A673 (cell line): ENCODE results near the gene ARHGAP26.

ENCODE experiments used
- EZH2 ChIP-seq: fragments of 200-600 bp; sonication (generic); IDR thresholded peaks from 2 replicates; pipeline ENCODE4 v1.6.1; 2017; ENCODE audit warnings: borderline replicate concordance, low read depth, mild to moderate bottlenecking, mixed read lengths, antibody characterized with exemption, low read length; ENCODE audit not compliant: poor library complexity, severe bottlenecking
- TF ChIP-seq, protein P1 (sequence below): fragments of 300-800, 200-600 bp; sonication (generic); conservative IDR thresholded peaks from 2 replicates; pipeline ENCODE4 v1.5.1; 2017; ENCODE audit warnings: low read depth, mild to moderate bottlenecking, antibody characterized with exemption, low read length, moderate library complexity, mixed read lengths

DNA sequence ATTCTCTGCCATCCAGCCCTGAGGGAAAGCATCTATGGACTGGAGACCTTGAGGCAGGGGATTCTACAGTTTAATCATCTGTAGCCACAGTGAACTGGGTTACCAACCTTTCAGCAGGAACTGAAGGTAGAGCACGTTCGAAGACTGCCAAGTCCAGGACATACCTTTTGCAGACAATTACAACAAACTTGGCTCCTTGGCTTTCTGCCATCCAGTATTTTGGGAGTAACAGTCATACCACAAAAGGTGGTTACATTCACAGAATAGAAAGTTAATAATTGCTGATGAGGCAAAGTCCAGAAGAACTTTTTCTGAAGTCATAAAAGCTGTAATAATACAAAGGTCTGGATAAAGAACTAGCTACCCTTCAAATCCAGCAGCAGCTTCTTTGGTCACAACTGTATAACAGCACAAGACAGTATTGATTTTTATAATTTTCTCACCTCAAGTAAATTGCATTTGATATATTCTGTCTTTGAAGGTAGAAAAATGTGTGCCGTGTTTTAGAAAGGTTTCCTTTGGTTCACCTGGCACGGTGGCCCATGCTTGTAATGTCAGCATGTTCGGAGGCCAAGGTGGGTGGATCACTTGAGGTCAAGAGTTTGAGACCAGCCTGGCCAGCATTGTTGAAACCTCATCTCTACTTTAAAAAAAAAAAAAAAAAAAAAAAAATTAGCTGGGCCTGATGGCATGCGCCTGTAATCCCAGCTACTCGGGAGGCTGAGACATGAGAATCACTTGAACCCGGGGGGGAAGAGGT, 396.7 kb downstream of the ARHGAP26 start:
- TF ChIP-seq, protein P1, sequence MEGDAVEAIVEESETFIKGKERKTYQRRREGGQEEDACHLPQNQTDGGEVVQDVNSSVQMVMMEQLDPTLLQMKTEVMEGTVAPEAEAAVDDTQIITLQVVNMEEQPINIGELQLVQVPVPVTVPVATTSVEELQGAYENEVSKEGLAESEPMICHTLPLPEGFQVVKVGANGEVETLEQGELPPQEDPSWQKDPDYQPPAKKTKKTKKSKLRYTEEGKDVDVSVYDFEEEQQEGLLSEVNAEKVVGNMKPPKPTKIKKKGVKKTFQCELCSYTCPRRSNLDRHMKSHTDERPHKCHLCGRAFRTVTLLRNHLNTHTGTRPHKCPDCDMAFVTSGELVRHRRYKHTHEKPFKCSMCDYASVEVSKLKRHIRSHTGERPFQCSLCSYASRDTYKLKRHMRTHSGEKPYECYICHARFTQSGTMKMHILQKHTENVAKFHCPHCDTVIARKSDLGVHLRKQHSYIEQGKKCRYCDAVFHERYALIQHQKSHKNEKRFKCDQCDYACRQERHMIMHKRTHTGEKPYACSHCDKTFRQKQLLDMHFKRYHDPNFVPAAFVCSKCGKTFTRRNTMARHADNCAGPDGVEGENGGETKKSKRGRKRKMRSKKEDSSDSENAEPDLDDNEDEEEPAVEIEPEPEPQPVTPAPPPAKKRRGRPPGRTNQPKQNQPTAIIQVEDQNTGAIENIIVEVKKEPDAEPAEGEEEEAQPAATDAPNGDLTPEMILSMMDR, result no peak
- TF ChIP-seq EZH2, result no peak
